Measurements from ENCODE around the gene RYR3. TPM values are rescaled to one million over a fixed set of nuclear protein-coding genes. Genes with fewer than 3 reads are reported as not detected.

RYR3 gene
- polyA plus RNA-seq: 6.5 TPM
- long read RNA-seq, donor 1: 0 reads
- long read RNA-seq, donor 2, partial matches to known transcripts: 20 of 42 reads
- long read RNA-seq, donor 2, other reads (novel, unspliced or antisense): 22 of 42 reads
- long read RNA-seq, donor 3: 0 reads
- long read RNA-seq, donor 4: 0 reads
- long read RNA-seq, donor 5: 0 reads
- long read RNA-seq, donor 6: 0 reads
- long read RNA-seq, donor 7: 0 reads
- long read RNA-seq, donor 8: 0 reads
- long read RNA-seq, donor 9: 0 reads
- long read RNA-seq, donor 10: 0 reads
- long read RNA-seq, donor 11: 0 reads

DNA sequence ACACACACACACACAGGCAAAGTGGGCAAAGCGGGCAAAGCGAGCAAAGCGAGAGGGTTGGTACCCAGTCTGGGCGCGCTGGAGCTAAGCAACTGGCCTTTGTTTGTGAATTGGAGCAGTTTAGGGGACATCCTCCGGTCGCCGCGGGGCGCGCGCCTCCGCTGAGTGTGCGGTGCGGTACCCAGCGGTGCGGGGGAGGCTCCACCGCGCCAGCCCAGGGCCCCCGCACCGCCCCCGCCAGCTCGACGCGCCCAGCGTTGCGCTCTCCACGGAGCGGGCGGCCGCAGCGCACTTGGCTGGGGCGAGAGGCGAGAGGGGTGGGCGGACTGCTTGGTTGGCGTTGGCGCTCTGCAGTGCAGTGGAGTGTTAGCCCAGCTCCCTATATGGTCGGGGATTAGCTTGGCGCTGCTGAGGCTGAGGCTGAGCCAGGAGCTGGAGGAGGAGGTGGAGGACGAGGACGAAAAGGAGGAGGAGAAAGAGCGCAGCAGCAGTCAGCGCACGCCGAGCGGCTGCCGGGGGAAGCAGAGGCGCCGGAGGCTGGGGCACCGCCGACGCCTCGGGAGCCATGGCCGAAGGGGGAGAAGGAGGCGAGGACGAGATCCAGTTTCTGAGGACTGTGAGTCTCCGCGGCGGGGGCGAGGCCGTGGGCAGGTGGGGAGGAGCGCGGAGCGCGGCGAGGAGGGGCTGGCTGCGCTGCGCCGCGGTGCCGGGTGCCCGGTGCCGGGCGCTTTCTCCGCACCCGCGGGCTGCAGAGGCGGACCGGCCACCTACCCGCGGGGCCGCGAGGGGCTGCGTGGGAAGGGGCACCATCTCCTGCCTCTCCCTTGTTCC is at the start of gene RYR3:
Gene RYR3, plus strand, starts transcription at position 487 of the 831 bp plus-strand sequence. Its CDS starts 79 bp downstream, at position 566.
- Histone ChIP-seq H3K27ac (ENCODE audit: low read length) (no peak within 1 kb of the TSS), H3K27me3 (ENCODE audit: control insufficient read depth, insufficient read depth, low read length) (peaks cover 56% of the 10 kb centered on the region), H3K36me3 (ENCODE audit: control insufficient read depth, insufficient read depth, low read length) (no peaks in the 10 kb centered on the region), H3K9me3 (ENCODE audit: control insufficient read depth, low read depth, low read length) (no peaks in the 10 kb centered on the region), H3K4me1 (ENCODE audit: control insufficient read depth, insufficient read depth, low read length) (no peaks in the 10 kb centered on the region), H3K4me3 (ENCODE audit: low read length) (peak within 1 kb of the TSS; percentile 31)
- DNase-seq: peak in 1 of 2 donors; percentile 41
- 0% methylated on average over 7 of the region's 84 CpGs for WGBS (ENCODE audit: insufficient coverage, low lambda C conversion rate)

- no peaks in the 10 kb centered on the region for H3K9me3 ChIP-seq (ENCODE audit: control insufficient read depth, low read depth, low read length)
- no peaks in the 10 kb centered on the region for H3K4me1 ChIP-seq (ENCODE audit: control insufficient read depth, insufficient read depth, low read length)
- H3K27ac ChIP-seq (ENCODE audit: low read length): no peak overlapping the region
- WGBS (ENCODE audit: insufficient coverage, low lambda C conversion rate): 100% methylated on average over 1 of the region's 2 CpGs
- H3K27me3 ChIP-seq (ENCODE audit: control insufficient read depth, insufficient read depth, low read length): peaks cover 2% of the 10 kb centered on the region
- no peak overlapping the region for H3K4me3 ChIP-seq (ENCODE audit: low read length)
- DNase-seq: no peak
- no peaks in the 10 kb centered on the region for H3K36me3 ChIP-seq (ENCODE audit: control insufficient read depth, insufficient read depth, low read length)
These were observed 48.5 kb upstream of the RYR3 start for GRCh38 chr15:33262306-33262705.

- WGBS (ENCODE audit: insufficient coverage, low lambda C conversion rate): 60% methylated on average over 1 of the region's 1 CpG
These were observed 33.1 kb upstream of the RYR3 start for GRCh38 chr15:33277689-33278088.

DNA sequence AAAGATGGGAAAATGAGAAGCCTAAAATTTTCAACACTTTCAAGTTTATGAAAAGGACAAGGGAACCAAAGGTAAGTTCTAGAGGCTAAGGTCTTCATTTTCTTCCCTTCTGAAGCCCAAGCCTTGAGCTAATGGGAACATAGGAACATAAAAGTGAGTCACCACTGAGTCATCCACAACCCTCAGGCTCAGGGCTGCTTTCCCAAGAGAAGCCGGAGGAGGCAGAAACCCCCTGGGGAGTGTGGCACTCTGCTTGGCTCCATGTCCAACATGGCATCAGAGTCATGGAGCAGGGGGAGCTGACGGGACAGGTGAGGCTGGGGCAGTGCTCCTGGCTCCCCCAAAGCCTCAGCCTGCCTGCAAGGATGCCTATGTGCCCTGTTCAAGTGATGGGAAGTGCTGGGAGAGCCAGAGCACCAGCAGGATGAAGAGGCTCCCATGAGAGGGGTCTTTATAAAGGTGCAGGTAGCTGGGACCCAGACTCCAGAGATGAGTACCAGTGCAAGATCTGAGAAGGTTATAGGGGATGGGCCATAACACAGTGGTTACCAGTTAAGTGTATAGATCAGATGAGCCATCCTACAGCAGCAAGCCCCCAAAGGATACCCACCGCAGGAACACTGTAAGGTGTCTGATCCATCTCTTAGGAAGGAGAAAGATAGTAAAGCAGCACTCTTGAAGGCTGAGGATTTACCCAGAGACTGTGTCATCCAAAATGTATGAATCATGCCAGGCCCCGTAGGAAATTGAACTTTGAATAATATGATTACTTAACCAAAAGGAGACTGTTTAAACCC is 31.8 kb upstream of the RYR3 start:
- Histone ChIP-seq H3K27me3 (ENCODE audit: control insufficient read depth, insufficient read depth, low read length) (no peaks in the 10 kb centered on the region), H3K36me3 (ENCODE audit: control insufficient read depth, insufficient read depth, low read length) (no peaks in the 10 kb centered on the region), H3K4me3 (ENCODE audit: low read length) (no peak overlapping the region), H3K4me1 (ENCODE audit: control insufficient read depth, insufficient read depth, low read length) (no peaks in the 10 kb centered on the region), H3K9me3 (ENCODE audit: control insufficient read depth, low read depth, low read length) (no peaks in the 10 kb centered on the region), H3K27ac (ENCODE audit: low read length) (no peak overlapping the region)
- no peak for DNase-seq
- WGBS (ENCODE audit: insufficient coverage, low lambda C conversion rate): 60% methylated on average over 1 of the region's 4 CpGs

More at GRCh38 chr15:33277689-33278088, 33.1 kb upstream of the RYR3 start:
- H3K4me3 ChIP-seq (ENCODE audit: low read length): no peak overlapping the region
- DNase-seq: no peak
- H3K4me1 ChIP-seq (ENCODE audit: control insufficient read depth, insufficient read depth, low read length): no peaks in the 10 kb centered on the region
- no peaks in the 10 kb centered on the region for H3K36me3 ChIP-seq (ENCODE audit: control insufficient read depth, insufficient read depth, low read length)
- no peaks in the 10 kb centered on the region for H3K9me3 ChIP-seq (ENCODE audit: control insufficient read depth, low read depth, low read length)
- no peak overlapping the region for H3K27ac ChIP-seq (ENCODE audit: low read length)
- H3K27me3 ChIP-seq (ENCODE audit: control insufficient read depth, insufficient read depth, low read length): no peaks in the 10 kb centered on the region

- no peaks in the 10 kb centered on the region for H3K4me1 ChIP-seq (ENCODE audit: control insufficient read depth, insufficient read depth, low read length)
- H3K9me3 ChIP-seq (ENCODE audit: control insufficient read depth, low read depth, low read length): no peaks in the 10 kb centered on the region
- DNase-seq: no peak
- WGBS (ENCODE audit: insufficient coverage, low lambda C conversion rate): 94% methylated on average over 2 of the region's 6 CpGs
- H3K27me3 ChIP-seq (ENCODE audit: control insufficient read depth, insufficient read depth, low read length): no peaks in the 10 kb centered on the region
- H3K27ac ChIP-seq (ENCODE audit: low read length): no peak overlapping the region
- H3K36me3 ChIP-seq (ENCODE audit: control insufficient read depth, insufficient read depth, low read length): no peaks in the 10 kb centered on the region
- H3K4me3 ChIP-seq (ENCODE audit: low read length): no peak overlapping the region
These were observed 31.1 kb upstream of the RYR3 start for GRCh38 chr15:33279613-33280205.

GRCh38 chr15:33282226-33283020 is 28.3 kb upstream of the RYR3 start:
- Histone ChIP-seq H3K4me3 (ENCODE audit: low read length) (no peak overlapping the region), H3K27me3 (ENCODE audit: control insufficient read depth, insufficient read depth, low read length) (no peaks in the 10 kb centered on the region), H3K9me3 (ENCODE audit: control insufficient read depth, low read depth, low read length) (no peaks in the 10 kb centered on the region), H3K27ac (ENCODE audit: low read length) (no peak overlapping the region), H3K4me1 (ENCODE audit: control insufficient read depth, insufficient read depth, low read length) (no peaks in the 10 kb centered on the region), H3K36me3 (ENCODE audit: control insufficient read depth, insufficient read depth, low read length) (no peaks in the 10 kb centered on the region)
- no peak for DNase-seq
- 90% methylated on average over 2 of the region's 6 CpGs for WGBS (ENCODE audit: insufficient coverage, low lambda C conversion rate)

DNA sequence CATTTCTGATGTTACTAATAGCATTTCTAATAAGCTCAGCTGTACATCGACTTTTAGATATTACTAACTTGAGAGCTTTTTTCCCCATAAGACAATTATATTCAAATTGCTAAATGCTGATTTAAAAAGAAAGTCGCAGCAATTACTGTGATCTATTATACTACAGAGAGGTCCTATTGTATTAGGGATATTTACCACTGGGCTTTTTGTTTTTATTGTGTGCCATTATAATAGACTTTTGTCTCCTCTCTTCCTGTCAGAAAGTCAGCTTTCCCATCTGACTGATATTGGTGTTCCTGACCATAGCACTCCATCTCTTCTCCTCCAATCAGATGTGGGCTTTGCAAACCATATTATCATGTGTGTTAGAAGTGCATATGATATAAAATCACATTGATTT is 27.2 kb upstream of the RYR3 start:
- DNase-seq: no peak
- WGBS (ENCODE audit: insufficient coverage, low lambda C conversion rate): 90% methylated on average over 1 of the region's 2 CpGs
- no peak overlapping the region for H3K27ac ChIP-seq (ENCODE audit: low read length)
- H3K27me3 ChIP-seq (ENCODE audit: control insufficient read depth, insufficient read depth, low read length): no peaks in the 10 kb centered on the region
- no peaks in the 10 kb centered on the region for H3K4me1 ChIP-seq (ENCODE audit: control insufficient read depth, insufficient read depth, low read length)
- H3K36me3 ChIP-seq (ENCODE audit: control insufficient read depth, insufficient read depth, low read length): no peaks in the 10 kb centered on the region
- no peaks in the 10 kb centered on the region for H3K9me3 ChIP-seq (ENCODE audit: control insufficient read depth, low read depth, low read length)
- no peak overlapping the region for H3K4me3 ChIP-seq (ENCODE audit: low read length)

DNA sequence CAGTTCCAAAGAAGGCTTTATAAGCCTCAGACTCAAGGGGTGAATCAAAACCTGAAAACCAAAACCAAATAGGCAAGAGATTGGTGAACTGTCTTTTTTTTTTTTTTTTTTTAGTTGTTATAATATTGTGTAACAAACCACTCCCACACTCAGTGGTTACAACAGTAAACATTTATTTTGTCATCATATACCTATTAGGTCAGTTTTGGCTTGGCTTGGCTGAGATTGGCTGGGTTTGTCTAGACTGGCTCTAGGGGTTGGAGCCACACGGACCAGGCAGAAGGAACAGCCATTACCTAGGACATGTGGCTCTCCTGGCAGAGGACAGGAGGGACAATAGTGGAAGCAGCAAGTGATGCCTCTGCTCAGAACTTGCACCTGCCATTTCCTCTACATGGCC is 26.4 kb upstream of the RYR3 start:
- H3K9me3 ChIP-seq (ENCODE audit: control insufficient read depth, low read depth, low read length): no peaks in the 10 kb centered on the region
- no peak overlapping the region for H3K27ac ChIP-seq (ENCODE audit: low read length)
- H3K4me1 ChIP-seq (ENCODE audit: control insufficient read depth, insufficient read depth, low read length): no peaks in the 10 kb centered on the region
- no CpG with 5 or more reads among the region's 1 CpG for WGBS (ENCODE audit: insufficient coverage, low lambda C conversion rate)
- no peaks in the 10 kb centered on the region for H3K36me3 ChIP-seq (ENCODE audit: control insufficient read depth, insufficient read depth, low read length)
- H3K4me3 ChIP-seq (ENCODE audit: low read length): no peak overlapping the region
- H3K27me3 ChIP-seq (ENCODE audit: control insufficient read depth, insufficient read depth, low read length): no peaks in the 10 kb centered on the region
- DNase-seq: no peak

GRCh38 chr15:33292717-33293307 is 18.0 kb upstream of the RYR3 start:
- Histone ChIP-seq H3K36me3 (ENCODE audit: control insufficient read depth, insufficient read depth, low read length) (no peaks in the 10 kb centered on the region), H3K4me3 (ENCODE audit: low read length) (no peak overlapping the region), H3K27ac (ENCODE audit: low read length) (no peak overlapping the region), H3K4me1 (ENCODE audit: control insufficient read depth, insufficient read depth, low read length) (no peaks in the 10 kb centered on the region), H3K27me3 (ENCODE audit: control insufficient read depth, insufficient read depth, low read length) (peaks cover 13% of the 10 kb centered on the region), H3K9me3 (ENCODE audit: control insufficient read depth, low read depth, low read length) (no peaks in the 10 kb centered on the region)
- DNase-seq: peak; percentile 19 to 22
- 60% methylated on average over 1 of the region's 7 CpGs for WGBS (ENCODE audit: insufficient coverage, low lambda C conversion rate)

Data from large intestine (tissue), 12 donors.